HG02970 (cell line): Measurements from ENCODE around the gene OPCML.

Experiments used
- ATAC-seq: cut with Tn5 transposase; IDR thresholded peaks from one replicate; pipeline ENCODE4 v1.9.1; 2021; ENCODE audit warnings: mild to moderate bottlenecking, moderate library complexity, moderate number of reproducible peaks; ENCODE audit not compliant: unreplicated experiment, low FRiP score

The OPCML gene

DNA sequence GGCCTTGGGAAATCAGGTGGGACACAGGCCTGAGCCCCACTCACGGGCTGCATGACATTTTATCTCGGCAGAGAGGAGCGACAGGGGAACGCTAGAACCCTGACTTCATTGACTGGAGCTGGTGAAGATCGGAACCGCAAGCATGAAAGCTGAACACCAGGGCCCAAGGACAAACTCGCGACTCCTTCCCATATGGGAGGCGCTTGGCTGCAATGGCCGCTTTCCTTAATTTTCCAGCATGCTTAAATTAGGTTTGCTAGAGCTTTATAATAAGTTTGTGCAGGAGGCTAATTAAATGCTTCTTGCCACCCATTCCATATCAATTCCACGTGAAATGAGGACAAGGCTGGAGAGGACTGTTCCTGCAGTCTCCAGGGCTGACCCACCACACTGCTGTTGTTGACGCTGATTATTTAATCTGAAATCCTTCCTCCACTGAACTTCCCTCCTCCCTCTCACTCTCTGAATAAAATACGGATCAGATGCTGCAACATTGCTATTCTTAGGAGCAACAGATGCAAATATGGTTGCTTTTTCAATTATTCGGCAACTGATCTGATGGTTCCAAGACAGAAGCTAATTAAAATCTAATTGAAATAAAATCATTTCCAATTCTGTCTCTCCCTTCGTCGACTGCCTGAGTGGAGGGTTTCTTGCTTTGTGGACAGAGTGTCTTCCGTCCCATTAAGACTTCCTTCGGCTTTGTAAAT, 692.9 kb downstream of the OPCML start:
- ATAC-seq, result no peak

DNA sequence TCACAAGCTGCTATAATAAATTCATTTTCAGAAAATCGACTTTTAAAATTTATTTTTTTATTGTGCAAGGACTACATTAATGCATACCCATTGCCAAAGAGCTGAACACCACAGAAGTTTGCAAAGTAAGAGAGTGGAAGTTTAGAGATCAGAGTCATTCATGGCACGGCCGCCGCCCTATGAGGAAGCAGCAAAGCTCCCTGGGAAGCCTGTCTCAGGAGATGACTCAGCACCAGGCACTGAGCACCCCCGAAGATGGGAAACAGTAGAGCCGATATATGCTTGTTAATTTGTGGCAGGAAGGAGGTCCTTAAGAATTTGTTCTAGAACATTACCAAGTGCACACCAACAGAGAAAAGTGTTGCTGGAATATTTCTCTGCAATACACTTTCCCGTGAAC, 693.7 kb downstream of the OPCML start:
- ATAC-seq, result no peak

GRCh38 chr11:132831272-132831671, 701.0 kb downstream of the OPCML start:
- ATAC-seq, result no peak

- no peak for ATAC-seq
These were observed 707.7 kb downstream of the OPCML start for GRCh38 chr11:132824642-132825041.

DNA sequence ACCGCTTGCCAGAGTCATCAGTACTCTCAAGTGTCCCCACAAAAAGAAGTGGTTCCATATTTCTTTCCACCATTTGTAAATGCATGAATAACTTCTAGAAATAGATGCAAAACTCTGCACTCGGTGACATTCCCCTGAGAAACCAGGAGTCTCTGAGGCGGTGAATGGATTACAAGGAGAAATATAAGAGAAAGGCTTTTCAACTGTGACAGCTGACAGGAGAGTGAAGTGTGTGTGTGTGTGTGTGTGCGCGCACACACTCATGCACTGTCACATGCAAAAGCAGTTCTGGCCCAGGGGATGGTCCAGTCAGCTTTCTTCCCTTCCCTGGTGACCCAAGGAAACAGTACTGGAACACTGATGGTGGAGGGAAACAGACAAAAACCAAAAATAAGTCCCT, 710.0 kb downstream of the OPCML start:
- no peak for ATAC-seq

DNA sequence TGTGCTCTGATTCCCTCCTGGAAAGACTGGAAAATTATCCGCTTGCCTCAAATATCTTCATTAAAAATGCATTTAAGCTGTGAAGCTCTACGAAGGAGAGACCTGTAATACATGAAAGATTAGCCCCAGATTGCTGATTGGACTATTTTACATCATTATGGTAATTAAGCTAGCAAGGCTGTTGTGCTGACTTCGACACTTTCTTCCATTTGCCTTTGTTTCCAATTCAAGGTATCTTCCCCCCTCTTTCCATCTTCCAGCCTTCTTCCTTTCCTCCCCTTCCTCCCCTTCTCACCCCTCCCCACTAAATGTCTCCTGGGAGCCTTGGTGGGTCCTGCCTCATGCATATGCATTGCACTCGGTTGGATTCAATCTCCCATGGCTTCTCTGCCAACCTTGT, 710.8 kb downstream of the OPCML start:
- ATAC-seq, result no peak

- ATAC-seq, result no peak
These were observed 711.3 kb downstream of the OPCML start for GRCh38 chr11:132821014-132821413.

DNA sequence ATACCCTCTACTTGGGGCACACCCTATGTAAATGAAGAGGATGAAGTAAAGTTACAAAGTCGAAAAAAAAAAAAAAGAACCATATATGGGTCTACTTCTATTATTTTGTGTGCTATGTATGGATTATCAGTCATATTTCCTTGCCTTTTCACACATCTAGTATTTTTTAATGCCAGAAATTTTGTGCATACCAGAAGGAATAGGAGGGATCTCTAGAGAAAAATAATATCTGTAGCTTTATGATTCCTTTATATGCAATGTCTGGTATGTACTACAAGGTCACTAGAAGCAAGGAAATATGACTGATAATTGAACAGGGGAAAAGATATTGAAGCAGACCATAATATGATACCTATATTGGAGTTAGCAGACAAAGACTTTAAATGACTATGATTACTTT, 713.4 kb downstream of the OPCML start:
- ATAC-seq, result no peak

DNA sequence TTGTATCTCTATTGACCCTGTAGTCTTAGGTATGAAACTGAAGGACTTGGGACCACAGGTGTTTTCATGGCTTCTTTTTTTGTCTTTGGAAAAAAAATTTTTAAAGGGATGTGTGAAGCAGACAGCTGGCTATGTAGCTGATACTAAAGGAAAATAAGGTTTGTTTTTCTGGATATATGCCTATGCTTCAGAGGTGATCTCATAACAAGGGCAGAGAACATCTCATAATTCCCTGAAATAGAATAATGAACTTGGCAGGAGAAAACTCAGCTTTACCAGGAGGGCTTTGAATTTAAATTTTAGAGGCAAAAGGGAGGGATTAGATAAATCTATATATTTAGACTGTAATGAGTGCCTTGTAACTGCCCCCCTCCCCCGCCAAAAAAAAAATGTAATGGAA, 714.9 kb downstream of the OPCML start:
- ATAC-seq, result no peak

GRCh38 chr11:132814410-132814809, 717.9 kb downstream of the OPCML start:
- no peak for ATAC-seq

GRCh38 chr11:132811649-132812048, 720.7 kb downstream of the OPCML start:
- ATAC-seq, result no peak

GRCh38 chr11:132809070-132809469, 723.2 kb downstream of the OPCML start:
- no peak for ATAC-seq

DNA sequence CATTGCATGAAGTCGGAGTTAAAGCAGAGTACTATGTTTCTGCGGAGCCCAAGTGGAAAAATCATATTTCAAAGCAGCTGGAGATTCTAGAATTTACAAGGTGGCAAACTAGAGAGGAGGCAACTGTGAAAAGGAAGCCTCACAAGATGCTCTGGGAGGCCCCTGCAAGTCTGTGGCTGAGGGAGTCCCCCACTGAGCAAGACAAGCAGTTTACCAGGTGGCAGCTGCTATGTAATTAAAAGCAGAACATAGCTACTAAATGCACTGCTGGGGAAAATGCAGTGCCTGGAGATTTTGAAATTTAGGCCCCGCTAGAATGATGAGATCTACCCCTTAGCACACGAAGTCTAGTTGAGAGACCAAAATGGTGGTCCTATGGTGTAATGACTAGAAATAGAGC, 728.0 kb downstream of the OPCML start:
- ATAC-seq, result no peak

DNA sequence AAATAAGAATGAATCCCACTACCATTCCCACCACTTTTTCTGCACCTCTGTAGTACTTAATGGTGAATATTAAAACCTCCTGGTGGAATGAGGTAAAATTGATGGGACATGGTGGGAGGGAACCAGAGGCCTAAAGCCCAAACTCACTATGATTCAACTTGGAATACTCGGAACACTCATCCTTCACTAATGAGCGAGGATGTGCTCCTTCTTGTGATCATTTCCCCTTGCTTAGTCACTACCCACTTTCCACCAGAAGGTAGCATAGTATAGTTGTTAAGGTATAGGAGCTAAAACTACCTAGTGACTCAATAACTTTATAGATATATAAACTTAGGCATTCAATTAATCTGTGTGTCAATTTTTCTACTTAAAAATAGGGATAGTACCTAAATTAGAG, 728.9 kb downstream of the OPCML start:
- ATAC-seq, result no peak

- no peak for ATAC-seq
These were observed 729.4 kb downstream of the OPCML start for GRCh38 chr11:132802947-132803346.

- ATAC-seq, result no peak
These were observed 738.5 kb downstream of the OPCML start for GRCh38 chr11:132793831-132794230.

DNA sequence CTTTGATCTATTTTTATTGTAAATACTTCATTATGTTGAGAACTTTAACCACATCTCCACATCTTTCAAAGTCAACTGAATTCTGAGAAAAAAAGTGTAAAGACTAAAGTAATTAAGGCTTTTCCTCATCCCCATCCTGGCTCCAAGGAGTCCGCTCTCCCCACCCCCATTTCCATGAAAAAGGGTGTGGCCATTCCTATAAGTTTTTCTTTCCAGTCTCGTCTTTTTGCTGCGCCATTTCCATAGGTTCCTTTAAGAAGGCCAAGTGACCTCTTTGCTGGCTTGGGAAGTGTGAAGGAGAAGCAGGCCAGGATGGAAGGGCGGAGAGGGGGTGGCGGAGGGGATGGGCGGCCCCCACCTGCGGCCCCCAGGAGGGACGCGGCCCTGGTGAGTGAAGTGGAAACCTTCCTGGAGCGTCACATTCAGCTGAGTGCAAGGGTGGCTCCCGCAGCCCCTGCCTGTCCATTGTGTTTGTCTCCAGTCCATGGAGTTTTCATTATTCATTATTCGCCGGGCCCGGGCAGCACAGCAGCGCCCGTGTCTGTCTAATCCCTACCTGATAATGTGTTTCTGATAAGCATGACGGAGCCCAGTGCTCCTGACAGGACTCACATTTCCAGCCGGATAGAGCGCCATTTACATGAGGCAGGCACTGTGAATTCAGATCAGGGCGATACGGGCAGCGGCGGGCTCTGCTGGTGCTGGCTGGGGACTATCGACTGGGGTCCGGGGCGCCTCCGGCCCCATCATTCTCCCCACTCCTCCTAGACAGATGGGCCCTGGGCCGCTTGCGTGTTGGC, 739.8 kb downstream of the OPCML start:
- no peak for ATAC-seq

DNA sequence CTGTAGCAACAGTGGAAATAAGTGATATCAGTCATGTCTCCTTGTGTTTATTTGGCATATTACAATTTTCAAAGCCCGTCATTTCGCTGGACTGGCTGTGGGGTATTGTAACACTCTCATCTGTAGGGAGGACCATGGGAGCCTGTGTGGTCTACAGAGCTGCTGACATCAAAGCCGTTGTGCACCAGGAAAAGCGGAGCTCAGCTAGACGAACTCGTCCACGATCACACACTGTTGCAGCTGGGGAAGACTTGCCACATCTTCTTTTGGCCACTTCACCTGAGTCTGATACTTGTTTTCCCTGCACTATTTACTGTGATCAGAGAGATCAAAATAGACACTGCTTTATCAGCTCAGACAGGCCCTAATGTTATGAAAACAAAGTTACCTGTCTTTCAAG, 741.3 kb downstream of the OPCML start:
- ATAC-seq, result no peak

- ATAC-seq, result no peak
These were observed 741.8 kb downstream of the OPCML start for GRCh38 chr11:132790466-132790865.

DNA sequence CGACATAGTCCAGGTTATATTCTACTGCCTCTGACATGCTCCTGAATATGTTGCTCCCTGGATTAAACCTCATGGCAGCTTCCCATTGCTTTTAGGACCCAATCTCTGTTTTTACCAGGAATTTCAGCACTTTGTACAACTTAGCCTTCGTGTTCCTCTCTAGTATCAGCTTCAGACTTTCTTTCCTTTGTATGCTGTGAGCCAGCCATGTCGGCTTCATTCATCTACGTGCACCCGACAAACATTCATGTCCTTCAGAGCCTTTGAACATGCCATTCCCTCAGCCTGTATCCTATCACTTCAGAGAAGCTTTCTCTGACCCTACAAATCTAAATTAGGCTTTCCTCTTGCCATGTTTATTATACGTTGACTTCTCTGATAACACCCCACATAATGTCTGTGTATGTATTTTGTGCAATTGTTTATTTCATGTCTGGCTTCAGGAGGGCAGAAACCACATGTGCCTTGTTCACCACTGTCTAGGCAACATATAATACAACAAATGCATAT, 743.4 kb downstream of the OPCML start:
- no peak for ATAC-seq

GRCh38 chr11:132785878-132786277, 746.4 kb downstream of the OPCML start:
- ATAC-seq, result no peak

- no peak for ATAC-seq
These were observed 747.9 kb downstream of the OPCML start for GRCh38 chr11:132784441-132784840.
